GM21526 (cell line): ENCODE results near the gene HIPK2.

ENCODE experiments used
- ATAC-seq: cut with Tn5 transposase; IDR thresholded peaks from one replicate; pipeline ENCODE4 v1.9.1; 2021; ENCODE audit warnings: moderate library complexity; ENCODE audit not compliant: unreplicated experiment, low FRiP score

The HIPK2 gene

GRCh38 chr7:139523968-139524815 lies 253.6 kb downstream of the HIPK2 start:
- ATAC-seq, result no peak

- ATAC-seq, result no peak
These were observed 254.4 kb downstream of the HIPK2 start, which contains the start of gene CLEC2L for GRCh38 chr7:139523199-139523941. CLEC2L (plus strand) TSS chr7:139523685; CDS start chr7:139523928, 243 bp downstream.

- no peak for ATAC-seq
These were observed 255.0 kb downstream of the HIPK2 start for GRCh38 chr7:139522830-139523198.

DNA sequence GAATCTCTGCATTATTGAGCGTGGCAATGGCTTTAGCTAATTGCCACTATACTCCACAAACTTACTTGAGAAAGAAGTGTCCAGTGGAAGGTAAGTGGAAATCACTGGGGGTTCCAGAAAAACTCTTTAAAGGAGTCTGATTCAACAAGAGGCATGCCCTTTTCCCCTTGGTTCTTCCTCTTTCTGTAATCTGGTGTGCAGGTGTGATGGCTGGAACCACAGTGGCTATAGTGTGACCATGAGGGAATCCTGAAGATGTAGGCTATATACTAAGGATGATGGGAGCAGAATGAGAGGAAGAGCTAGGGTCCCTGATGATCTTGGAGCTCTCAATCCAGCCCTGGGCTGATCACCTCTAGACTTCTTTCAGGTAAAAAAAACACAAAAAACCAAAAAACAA lies 256.4 kb downstream of the HIPK2 start:
- ATAC-seq, result no peak

GRCh38 chr7:139515266-139515665 lies 262.5 kb downstream of the HIPK2 start:
- ATAC-seq, result no peak
